Natural killer cell (primary cell): ENCODE results near the gene ZNF552. TPM values are rescaled to one million over a fixed set of nuclear protein-coding genes. Genes with fewer than 3 reads are reported as not detected.

Source experiments
- ATAC-seq, 3 donors: fragments of 150-1000 bp in 2 of 3; fragments of 200-7000 bp in 1 of 3; cut with Tn5 transposase; 1 replicate in 1 of 3; 2 replicates in 2 of 3; pipeline ENCODE4 v1.10.0; 2021; ENCODE audit warnings: mild to moderate bottlenecking in 2 of 3, moderate library complexity in 2 of 3
- DNase-seq, 2 donors: peaks; one replicate each; pipeline versions ENCODE4 v3.0.0 to v3.0.0-alpha.2; 2013 to 2021; ENCODE audit warnings: mixed read lengths in 1 of 2
- H3K27ac ChIP-seq: one replicate; pipeline ENCODE4 v1.5.1; 2013; ENCODE audit warnings: mild to moderate bottlenecking, low read length
- H3K27me3 ChIP-seq: one replicate; pipeline ENCODE4 v1.6.1; 2013; ENCODE audit warnings: low read length; ENCODE audit not compliant: control insufficient read depth, insufficient read depth
- H3K36me3 ChIP-seq: one replicate; pipeline ENCODE4 v1.6.1; 2013; ENCODE audit warnings: low read length; ENCODE audit not compliant: control insufficient read depth, insufficient read depth
- H3K4me1 ChIP-seq: one replicate; pipeline ENCODE4 v1.6.1; 2013; ENCODE audit warnings: low read length; ENCODE audit not compliant: control insufficient read depth, insufficient read depth
- H3K4me3 ChIP-seq: one replicate; pipeline ENCODE4 v1.5.1; 2013; ENCODE audit warnings: low read length
- H3K9me3 ChIP-seq: one replicate; pipeline ENCODE4 v1.6.1; 2013; ENCODE audit warnings: low read length; ENCODE audit not compliant: control insufficient read depth, insufficient read depth
- H3K27ac Mint-ChIP-seq, 2 donors: one replicate each; pipeline ENCODE4 v1.8.0; 2022; ENCODE audit warnings: mild to moderate bottlenecking in 2 of 2, mixed read lengths in 2 of 2, moderate library complexity in 1 of 2
- H3K27me3 Mint-ChIP-seq, 2 donors: one replicate each; pipeline ENCODE4 v1.8.0; 2022; ENCODE audit warnings: low read depth in 2 of 2, mixed read lengths in 2 of 2
- H3K36me3 Mint-ChIP-seq: one replicate; pipeline ENCODE4 v1.8.0; 2022; ENCODE audit warnings: mixed read lengths
- H3K4me1 Mint-ChIP-seq, 2 donors: one replicate each; pipeline ENCODE4 v1.8.0; 2022; ENCODE audit warnings: mixed read lengths in 2 of 2
- H3K4me3 Mint-ChIP-seq: one replicate; pipeline ENCODE4 v1.8.0; 2022; ENCODE audit warnings: mild to moderate bottlenecking, moderate library complexity, mixed read lengths
- H3K9me3 Mint-ChIP-seq, 2 donors: one replicate each; pipeline ENCODE4 v1.8.0; 2022; ENCODE audit warnings: mixed read lengths in 2 of 2
- WGBS: methylation state at CpG from one replicate; pipeline ENCODE4 v1.1.7; 2013; ENCODE audit warnings: missing lambda C conversion rate; ENCODE audit not compliant: insufficient coverage; 5-methylcytosine and 5-hydroxymethylcytosine counted together
- intact Hi-C: fragments of 100-400 bp; cut with micrococcal nuclease; formaldehyde crosslinking; loops from one replicate; pipeline ENCODE4 v1.14.2; 2022
- total RNA-seq, 4 donors: library from RNA; stranded (reverse); fragments of 120-200 nt in 1 of 4; gene quantifications; one replicate each; pipeline versions ENCODE4 v1.2.3 to v1.2.4, GENCODE V29; 2013 to 2022
- TF ChIP-seq, protein P1 (sequence below): fragments of 200-600 bp; IDR thresholded peaks from one replicate; pipeline ENCODE4 v1.8.0; 2022; ENCODE audit warnings: antibody characterized with exemption

The ZNF552 gene
- total RNA-seq, 3 donors from 2014 or later (not counting 1 experiment from before 2014, with no cell fraction given), result 13.0 to 14.5 (median 14.3) TPM

DNA sequence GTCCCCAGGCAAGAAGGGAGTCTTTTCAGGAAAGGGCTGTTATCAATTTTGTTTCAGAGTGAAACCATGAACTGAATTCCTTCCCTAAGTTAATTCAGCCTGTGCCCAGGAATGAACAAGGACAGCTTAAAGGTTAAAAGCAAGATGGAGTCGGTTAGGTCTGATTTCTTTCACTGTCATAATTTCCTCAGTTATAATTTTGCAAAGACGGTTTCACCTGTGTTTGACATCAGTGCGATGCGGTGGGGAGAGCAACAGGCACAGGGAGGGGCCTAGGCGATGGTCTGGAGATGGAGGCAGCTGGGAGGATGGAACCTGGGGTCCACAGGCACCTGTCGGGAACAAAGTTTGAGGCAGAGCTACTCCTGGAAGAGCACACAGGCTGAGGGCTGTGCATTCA lies 5.9 kb upstream of the ZNF552 start:
- no peaks in the 10 kb centered on the region for H3K27me3 ChIP-seq
- intact Hi-C loops, result no loop called here
- H3K9me3 ChIP-seq, result no peaks in the 10 kb centered on the region
- peaks cover 12% of the 10 kb centered on the region for H3K4me1 ChIP-seq
- Mint-ChIP-seq H3K36me3 (no peaks in the 10 kb centered on the region), H3K27ac (peak overlapping the region; percentile 96 to 97), H3K9me3 (no peaks in the 10 kb centered on the region), H3K27me3 (no peaks in the 10 kb centered on the region), H3K4me1 (peaks cover 38 to 41% of the 10 kb centered on the region in 2 donors), H3K4me3 (peak overlapping the region; percentile 94)
- TF ChIP-seq, protein P1, sequence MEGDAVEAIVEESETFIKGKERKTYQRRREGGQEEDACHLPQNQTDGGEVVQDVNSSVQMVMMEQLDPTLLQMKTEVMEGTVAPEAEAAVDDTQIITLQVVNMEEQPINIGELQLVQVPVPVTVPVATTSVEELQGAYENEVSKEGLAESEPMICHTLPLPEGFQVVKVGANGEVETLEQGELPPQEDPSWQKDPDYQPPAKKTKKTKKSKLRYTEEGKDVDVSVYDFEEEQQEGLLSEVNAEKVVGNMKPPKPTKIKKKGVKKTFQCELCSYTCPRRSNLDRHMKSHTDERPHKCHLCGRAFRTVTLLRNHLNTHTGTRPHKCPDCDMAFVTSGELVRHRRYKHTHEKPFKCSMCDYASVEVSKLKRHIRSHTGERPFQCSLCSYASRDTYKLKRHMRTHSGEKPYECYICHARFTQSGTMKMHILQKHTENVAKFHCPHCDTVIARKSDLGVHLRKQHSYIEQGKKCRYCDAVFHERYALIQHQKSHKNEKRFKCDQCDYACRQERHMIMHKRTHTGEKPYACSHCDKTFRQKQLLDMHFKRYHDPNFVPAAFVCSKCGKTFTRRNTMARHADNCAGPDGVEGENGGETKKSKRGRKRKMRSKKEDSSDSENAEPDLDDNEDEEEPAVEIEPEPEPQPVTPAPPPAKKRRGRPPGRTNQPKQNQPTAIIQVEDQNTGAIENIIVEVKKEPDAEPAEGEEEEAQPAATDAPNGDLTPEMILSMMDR, result no peak
- ATAC-seq (no peak), DNase-seq (no peak)
- H3K27ac ChIP-seq, result peak overlapping the region; percentile 81
- WGBS, result 87% methylated on average over 6 of the region's 6 CpGs
- peak overlapping the region; percentile 91 for H3K4me3 ChIP-seq
- no peaks in the 10 kb centered on the region for H3K36me3 ChIP-seq

DNA sequence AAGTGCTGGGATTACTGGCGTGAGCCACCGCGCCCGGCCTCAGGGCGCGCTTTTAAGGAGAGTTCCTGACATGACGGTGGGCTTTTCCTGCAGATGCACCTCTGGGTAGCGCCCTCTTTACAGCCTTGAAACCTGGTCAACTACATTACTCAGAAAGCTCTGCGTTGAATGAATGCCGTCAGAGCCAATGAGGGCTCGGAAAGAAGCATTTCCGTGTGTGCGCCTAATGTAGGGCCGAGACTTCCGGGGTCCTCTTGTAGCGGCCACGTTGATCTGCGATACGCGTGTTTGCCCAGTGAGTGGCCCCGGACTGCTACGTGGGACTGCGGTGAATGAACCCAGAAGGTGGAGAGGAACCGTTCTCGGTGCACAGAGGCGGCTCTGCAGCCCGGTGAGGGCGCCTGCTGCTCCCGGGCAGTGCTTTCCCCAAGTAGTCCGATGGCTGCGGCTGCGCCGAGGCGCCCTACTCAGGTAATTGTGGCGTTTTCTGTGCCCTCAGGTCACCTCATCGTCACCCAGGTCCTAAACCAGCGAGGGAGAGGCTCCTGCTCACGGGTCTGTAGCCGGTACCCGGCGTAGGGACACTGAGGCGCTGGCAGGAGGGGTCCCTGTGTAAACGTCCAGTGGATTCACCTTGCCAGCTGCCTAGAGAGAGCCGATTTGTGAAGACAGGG lies 4.9 kb upstream of the ZNF552 start:
- no peaks in the 10 kb centered on the region for H3K9me3 ChIP-seq
- H3K36me3 Mint-ChIP-seq, result no peaks in the 10 kb centered on the region
- WGBS, result under 1% methylated on average over 44 of the region's 44 CpGs
- H3K36me3 ChIP-seq, result no peaks in the 10 kb centered on the region
- peak; percentile 74 to 93 for DNase-seq
- peak overlapping the region; percentile 94 for H3K4me3 Mint-ChIP-seq
- peak overlapping the region; percentile 91 for H3K4me3 ChIP-seq
- no peaks in the 10 kb centered on the region for H3K27me3 Mint-ChIP-seq
- H3K27ac ChIP-seq, result peak overlapping the region; percentile 81
- intact Hi-C loops, result loop anchor here (2.0 kb wide), 1 partner anchor 29 kb away; the partner anchor contains the start of gene ZNF587
- H3K4me1 Mint-ChIP-seq, result peaks cover 43 to 46% of the 10 kb centered on the region in 2 donors
- peaks cover 20% of the 10 kb centered on the region for H3K4me1 ChIP-seq
- peak overlapping the region; percentile 96 to 97 for H3K27ac Mint-ChIP-seq
- peak; percentile 83 to 91 (median 85) for ATAC-seq
- no peaks in the 10 kb centered on the region for H3K27me3 ChIP-seq
- H3K9me3 Mint-ChIP-seq, result no peaks in the 10 kb centered on the region
- TF ChIP-seq, protein P1, result no peak

DNA sequence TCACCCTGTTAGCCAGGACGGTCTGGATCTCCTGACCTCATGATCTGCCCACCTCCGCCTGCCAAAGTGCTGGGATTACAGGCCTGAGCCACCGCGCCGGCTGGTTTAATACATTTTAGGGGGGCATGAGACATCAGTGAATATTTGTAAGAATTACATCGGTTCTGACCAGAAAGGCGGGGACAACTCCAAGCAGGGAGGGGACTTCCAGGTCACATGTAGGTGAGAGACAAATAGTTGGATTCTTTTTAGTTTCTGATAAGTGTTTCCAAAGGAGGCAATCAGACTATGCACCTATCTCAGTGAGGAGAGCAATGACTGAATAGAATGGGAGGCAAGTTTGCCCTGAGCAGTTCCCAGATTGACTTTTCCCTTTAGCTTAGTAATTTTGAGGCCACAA lies 3.7 kb upstream of the ZNF552 start:
- Mint-ChIP-seq H3K4me1 (peaks cover 47% of the 10 kb centered on the region in 2 donors), H3K36me3 (no peaks in the 10 kb centered on the region), H3K27me3 (no peaks in the 10 kb centered on the region), H3K27ac (no peak overlapping the region), H3K4me3 (peak overlapping the region; percentile 61), H3K9me3 (no peaks in the 10 kb centered on the region)
- no peak for ATAC-seq
- no peak overlapping the region for H3K27ac ChIP-seq
- no peaks in the 10 kb centered on the region for H3K27me3 ChIP-seq
- no peaks in the 10 kb centered on the region for H3K9me3 ChIP-seq
- TF ChIP-seq, protein P1, result no peak
- WGBS, result 96% methylated on average over 7 of the region's 7 CpGs
- intact Hi-C loops, result loop anchor here (2.0 kb wide), 1 partner anchor 30 kb away; the partner anchor contains the start of gene ZNF587
- no peak overlapping the region for H3K4me3 ChIP-seq
- DNase-seq, result no peak
- H3K4me1 ChIP-seq, result peaks cover 31% of the 10 kb centered on the region
- H3K36me3 ChIP-seq, result no peaks in the 10 kb centered on the region
